SH-SY5Y (cell line): ENCODE data around the gene KASH5.

ENCODE experiments used
- GATA2 ChIP-seq: IDR thresholded peaks from 2 replicates; pipeline ENCODE4 v1.6.1; 2011; ENCODE audit warnings: mild to moderate bottlenecking, low read depth, low read length
- GATA3 ChIP-seq: IDR thresholded peaks from 2 replicates; pipeline ENCODE4 v1.6.1; 2011; ENCODE audit warnings: low read depth, mild to moderate bottlenecking, low read length, moderate library complexity

- TF ChIP-seq GATA2, result no peak
- no peak for TF ChIP-seq GATA3
Observed at GRCh38 chr19:49421878-49422202, 33.8 kb downstream of the KASH5 start.
